HepG2 (cell line): ENCODE measurements around the gene ACSL6. TPM values are rescaled to one million over a fixed set of nuclear protein-coding genes. Genes with fewer than 3 reads are reported as not detected.

Source experiments
- ATAC-seq: fragments of 200-7000 bp; cut with Tn5 transposase; 3 replicates; pipeline ENCODE4 v1.9.1; 2020; ENCODE audit warnings: mild to moderate bottlenecking, moderate library complexity
- BruUV-seq: library from RNA; stranded (reverse); fragments of 400-500 nt; replicated peaks from 2 replicates; lab custom pipeline; 2021; lab: Mats Ljungman, UMichigan
- CTCF ChIA-PET: fragments of 300-600 bp; formaldehyde crosslinking; extraction: SDS; loops from one replicate; lab custom pipeline; 2021; ENCODE audit warnings: low total read pairs, inconsistent platforms, low intra/inter-chr PET ratio; lab: Yijun Ruan, JAX
- POLR2A ChIA-PET: fragments of 350-600 bp; sonication (Branson Sonifier 250); formaldehyde crosslinking; loops from one replicate; lab custom pipeline; 2020; ENCODE audit warnings: antibody characterized with exemption, inconsistent platforms; lab: Yijun Ruan, JAX
- DNase-seq: peaks from one replicate; pipeline ENCODE4 v3.0.0-alpha.2; 2015; ENCODE audit warnings: low spot score
- FAIRE-seq: peaks from 3 replicates; lab custom pipeline; 2011; peaks lifted over from hg19 to GRCh38; lab: Jason Lieb, UNC
- H2AFZ ChIP-seq: one replicate; pipeline ENCODE4 v1.6.1; 2011; ENCODE audit warnings: low read length, inconsistent platforms
- H3K27ac ChIP-seq: fragments of 300-600 bp; 3 replicates; pipeline ENCODE4 v1.8.0; 2011; ENCODE audit warnings: mixed run types, mild to moderate bottlenecking, mixed read lengths, low read length, inconsistent platforms; ENCODE audit not compliant: insufficient read depth; ENCODE audit errors: extremely low read length
- H3K27me3 ChIP-seq, 2 experiments: fragments of 200-600 bp in 1 of 2; 2 replicates in 1 of 2; 3 replicates in 1 of 2; pipeline versions ENCODE4 v1.6.0 to v1.8.0; 2011; ENCODE audit warnings: low read length in 2 of 2, mild to moderate bottlenecking in 2 of 2, moderate library complexity in 2 of 2, inconsistent platforms in 1 of 2; ENCODE audit not compliant: insufficient read depth in 2 of 2, control insufficient read depth in 1 of 2
- H3K36me3 ChIP-seq, 2 experiments: fragments of 200-600 bp in 1 of 2; replicated peaks in 1 of 2; 2 replicates in 1 of 2; 3 replicates in 1 of 2; pipeline versions ENCODE4 v1.5.1 to v1.8.0; 2011; ENCODE audit warnings: low read length in 2 of 2, inconsistent platforms in 1 of 2; ENCODE audit not compliant: insufficient read depth in 2 of 2, control insufficient read depth in 1 of 2
- H3K4me1 ChIP-seq: 2 replicates; pipeline ENCODE4 v1.5.1; 2012; ENCODE audit warnings: low read length, inconsistent platforms; ENCODE audit not compliant: insufficient read depth
- H3K4me2 ChIP-seq: 2 replicates; pipeline ENCODE4 v1.6.0; 2011; ENCODE audit warnings: low read depth, low read length, inconsistent platforms
- H3K4me3 ChIP-seq, 3 experiments: fragments of 200-600 bp in 1 of 3; sonication (generic), shearing (Covaris generic) in 1 of 3; replicated peaks in 1 of 3; 2 replicates each; pipeline ENCODE4 v1.5.1; 2011 to 2016; ENCODE audit warnings: low read length in 3 of 3, inconsistent platforms in 2 of 3, low read depth in 2 of 3, mild to moderate bottlenecking in 2 of 3, control low read depth in 1 of 3, mixed read lengths in 1 of 3; ENCODE audit not compliant: insufficient read depth in 1 of 3
- H3K79me2 ChIP-seq: one replicate; pipeline ENCODE4 v1.6.1; 2011; ENCODE audit warnings: low read length, inconsistent platforms; ENCODE audit not compliant: insufficient read depth
- H3K9ac ChIP-seq: 2 replicates; pipeline ENCODE4 v1.6.0; 2011; ENCODE audit warnings: mild to moderate bottlenecking, low read depth, low read length, inconsistent platforms; ENCODE audit not compliant: insufficient read depth
- H3K9me3 ChIP-seq: 2 replicates; pipeline ENCODE4 v1.5.1; 2012; ENCODE audit warnings: mild to moderate bottlenecking, low read length
- H4K20me1 ChIP-seq: 2 replicates; pipeline ENCODE4 v1.6.0; 2011; ENCODE audit warnings: inconsistent platforms, mild to moderate bottlenecking, low read length, moderate library complexity; ENCODE audit not compliant: insufficient read depth
- BORCS8-MEF2B ChIP-seq: sonication (generic); formaldehyde crosslinking; IDR thresholded peaks from 2 replicates; pipeline ENCODE4 v1.8.0; 2022; ENCODE audit warnings: mild to moderate bottlenecking, missing genetic modification reagents
- ETV6 ChIP-seq: sonication (generic); formaldehyde crosslinking; conservative IDR thresholded peaks from 2 replicates; pipeline ENCODE4 v1.4.0; 2020; ENCODE audit warnings: missing genetic modification reagents
- PHF8 ChIP-seq: sonication (generic); formaldehyde crosslinking; IDR thresholded peaks from 2 replicates; pipeline ENCODE4 v1.5.0; 2020; ENCODE audit warnings: missing genetic modification reagents
- PLRG1 ChIP-seq: fragments of 450-650 bp; conservative IDR thresholded peaks from 2 replicates; pipeline ENCODE4 v1.6.1; 2016
- POLR2AphosphoS2 ChIP-seq: IDR thresholded peaks from 2 replicates; pipeline ENCODE4 v1.6.1; 2011; ENCODE audit warnings: low read depth, low read length, improper control_type of control experiment
- RELA ChIP-seq: sonication (generic); formaldehyde crosslinking; IDR thresholded peaks from 2 replicates; pipeline ENCODE4 v1.4.0; 2020; ENCODE audit warnings: missing genetic modification reagents
- RXRB ChIP-seq: IDR thresholded peaks from 2 replicates; pipeline ENCODE4 v1.6.1; 2016; ENCODE audit warnings: borderline replicate concordance, missing genetic modification reagents, missing compliant biosample characterization
- SAP130 ChIP-seq: IDR thresholded peaks from 2 replicates; pipeline ENCODE4 v1.6.1; 2016; ENCODE audit warnings: low read depth
- SIN3A ChIP-seq: IDR thresholded peaks from 2 replicates; pipeline ENCODE4 v1.6.1; 2011; ENCODE audit warnings: low read depth, mild to moderate bottlenecking, control low read depth, low read length, borderline replicate concordance
- TCF7 ChIP-seq: sonication (generic); IDR thresholded peaks from 2 replicates; pipeline ENCODE4 v1.6.1; 2016; ENCODE audit warnings: antibody characterized with exemption, low read depth
- ZFYVE20 ChIP-seq: sonication (generic); formaldehyde crosslinking; IDR thresholded peaks from 2 replicates; pipeline ENCODE4 v1.8.0; 2023; ENCODE audit warnings: low read depth, mild to moderate bottlenecking, moderate library complexity, missing genetic modification reagents, borderline replicate concordance
- ZNF547 ChIP-seq: sonication (generic); formaldehyde crosslinking; IDR thresholded peaks from 2 replicates; pipeline ENCODE4 v1.5.1; 2020; ENCODE audit warnings: mild to moderate bottlenecking, missing genetic modification reagents
- in situ Hi-C: cut with HindIII; loops from 2 replicates; pipeline ENCODE4 v1.10.0; 2017; ENCODE audit warnings: low pct_unique_long_range_greater_than_20kb; ENCODE audit not compliant: extremely low pct_ligation_motif_present
- intact Hi-C: fragments of 100-400 bp; cut with micrococcal nuclease; formaldehyde crosslinking; loops from one replicate; pipeline ENCODE4 v1.10.0; 2022; ENCODE audit not compliant: unreplicated experiment
- polyA plus RNA-seq, 8 experiments: library from polyadenylated mRNA; depleted of rRNA in 3 of 8; stranded (reverse) in 7 of 8; unstranded in 1 of 8; fragments of >200 nt; fragmentation: Illumina TruSeq in 4 of 8; extraction: Trizol in 4 of 8; gene quantifications; 2 replicates each; pipeline versions ENCODE4 v1.2.1 to v1.2.3, GENCODE V29; 2011 to 2016; ENCODE audit warnings: low read depth in 4 of 8, missing spikeins in 1 of 8, mixed read lengths in 1 of 8; ENCODE audit not compliant: insufficient read depth in 1 of 8
- total RNA-seq, 5 experiments: library from RNA; depleted of rRNA; stranded (reverse); fragments of >200 nt; fragmentation: Illumina TruSeq; extraction: Trizol; gene quantifications; 2 replicates each; pipeline ENCODE4 v1.2.3, GENCODE V29; 2016; ENCODE audit warnings: low read depth in 1 of 5
- TF ChIP-seq, protein P1 (sequence below): sonication (generic); formaldehyde crosslinking; IDR thresholded peaks from 2 replicates; pipeline ENCODE4 v1.8.1; 2022; ENCODE audit warnings: mild to moderate bottlenecking, missing genetic modification reagents
- TF ChIP-seq, protein P2 (sequence below): IDR thresholded peaks from 2 replicates; pipeline ENCODE4 v1.6.1; 2012; ENCODE audit warnings: inconsistent platforms
- TF ChIP-seq, protein P3 (sequence below): sonication (generic); formaldehyde crosslinking; IDR thresholded peaks from 2 replicates; pipeline ENCODE4 v1.5.0; 2020; ENCODE audit warnings: mild to moderate bottlenecking, missing genetic modification reagents
- TF ChIP-seq, protein P4 (sequence below): sonication (generic); IDR thresholded peaks from 2 replicates; pipeline ENCODE4 v1.6.1; 2016; ENCODE audit warnings: low read depth, borderline replicate concordance
- TF ChIP-seq, protein P5 (sequence below): sonication (generic); formaldehyde crosslinking; IDR thresholded peaks from 2 replicates; pipeline ENCODE4 v1.4.0; 2020; ENCODE audit warnings: missing genetic modification reagents, low read depth, mild to moderate bottlenecking, borderline replicate concordance

ACSL6 gene
- total and polyA plus RNA-seq, 2 of the 13 experiments (the other 11 are each of a cell fraction or from before 2014, with no cell fraction given), result 3.7 to 3.8 TPM

DNA sequence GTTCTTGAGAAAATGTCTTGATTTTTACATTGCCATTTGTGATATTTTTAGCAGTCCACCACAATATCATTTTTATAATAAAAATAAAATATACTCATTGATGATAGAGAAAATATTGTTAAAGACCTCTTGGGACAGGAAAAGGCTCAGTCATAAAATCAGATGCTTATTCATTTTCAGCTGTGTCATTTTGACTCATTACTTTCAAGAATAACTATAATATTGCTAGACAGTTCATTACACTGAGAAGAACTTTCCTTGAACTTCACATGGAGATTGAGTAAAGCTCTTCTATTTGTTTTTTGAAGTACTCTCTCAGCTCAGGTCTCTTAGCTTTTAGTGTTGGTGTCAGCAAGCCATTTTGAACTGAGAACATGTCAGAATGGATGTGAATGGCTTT is 57.5 kb downstream of the ACSL6 start:
- no peaks in the 10 kb centered on the region for H3K9me3 ChIP-seq
- no peak for DNase-seq
- intact Hi-C loops, result no loop called here
- POLR2A ChIA-PET, result no interaction called here
- BruUV-seq, result no TSS peak
- no peak overlapping the region for H3K4me2 ChIP-seq
- no peak for TF ChIP-seq PHF8 (CRISPR knock-in tag)
- TF ChIP-seq SAP130 (CRISPR knock-in tag), result no peak
- no peak for TF ChIP-seq RELA (CRISPR knock-in tag)
- TF ChIP-seq SIN3A, result no peak
- TF ChIP-seq, protein P1, sequence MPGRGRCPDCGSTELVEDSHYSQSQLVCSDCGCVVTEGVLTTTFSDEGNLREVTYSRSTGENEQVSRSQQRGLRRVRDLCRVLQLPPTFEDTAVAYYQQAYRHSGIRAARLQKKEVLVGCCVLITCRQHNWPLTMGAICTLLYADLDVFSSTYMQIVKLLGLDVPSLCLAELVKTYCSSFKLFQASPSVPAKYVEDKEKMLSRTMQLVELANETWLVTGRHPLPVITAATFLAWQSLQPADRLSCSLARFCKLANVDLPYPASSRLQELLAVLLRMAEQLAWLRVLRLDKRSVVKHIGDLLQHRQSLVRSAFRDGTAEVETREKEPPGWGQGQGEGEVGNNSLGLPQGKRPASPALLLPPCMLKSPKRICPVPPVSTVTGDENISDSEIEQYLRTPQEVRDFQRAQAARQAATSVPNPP (CRISPR knock-in tag), result no peak
- TF ChIP-seq, protein P2, sequence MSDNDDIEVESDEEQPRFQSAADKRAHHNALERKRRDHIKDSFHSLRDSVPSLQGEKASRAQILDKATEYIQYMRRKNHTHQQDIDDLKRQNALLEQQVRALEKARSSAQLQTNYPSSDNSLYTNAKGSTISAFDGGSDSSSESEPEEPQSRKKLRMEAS, result no peak
- no peak for TF ChIP-seq ETV6
- TF ChIP-seq, protein P3, sequence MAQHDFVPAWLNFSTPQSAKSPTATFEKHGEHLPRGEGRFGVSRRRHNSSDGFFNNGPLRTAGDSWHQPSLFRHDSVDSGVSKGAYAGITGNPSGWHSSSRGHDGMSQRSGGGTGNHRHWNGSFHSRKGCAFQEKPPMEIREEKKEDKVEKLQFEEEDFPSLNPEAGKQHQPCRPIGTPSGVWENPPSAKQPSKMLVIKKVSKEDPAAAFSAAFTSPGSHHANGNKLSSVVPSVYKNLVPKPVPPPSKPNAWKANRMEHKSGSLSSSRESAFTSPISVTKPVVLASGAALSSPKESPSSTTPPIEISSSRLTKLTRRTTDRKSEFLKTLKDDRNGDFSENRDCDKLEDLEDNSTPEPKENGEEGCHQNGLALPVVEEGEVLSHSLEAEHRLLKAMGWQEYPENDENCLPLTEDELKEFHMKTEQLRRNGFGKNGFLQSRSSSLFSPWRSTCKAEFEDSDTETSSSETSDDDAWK (CRISPR knock-in tag), result no peak
- TF ChIP-seq, protein P4, sequence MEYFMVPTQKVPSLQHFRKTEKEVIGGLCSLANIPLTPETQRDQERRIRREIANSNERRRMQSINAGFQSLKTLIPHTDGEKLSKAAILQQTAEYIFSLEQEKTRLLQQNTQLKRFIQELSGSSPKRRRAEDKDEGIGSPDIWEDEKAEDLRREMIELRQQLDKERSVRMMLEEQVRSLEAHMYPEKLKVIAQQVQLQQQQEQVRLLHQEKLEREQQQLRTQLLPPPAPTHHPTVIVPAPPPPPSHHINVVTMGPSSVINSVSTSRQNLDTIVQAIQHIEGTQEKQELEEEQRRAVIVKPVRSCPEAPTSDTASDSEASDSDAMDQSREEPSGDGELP, result no peak
- no peak for TF ChIP-seq ZNF547
- TF ChIP-seq RXRB (CRISPR knock-in tag), result no peak
- TF ChIP-seq, protein P5, sequence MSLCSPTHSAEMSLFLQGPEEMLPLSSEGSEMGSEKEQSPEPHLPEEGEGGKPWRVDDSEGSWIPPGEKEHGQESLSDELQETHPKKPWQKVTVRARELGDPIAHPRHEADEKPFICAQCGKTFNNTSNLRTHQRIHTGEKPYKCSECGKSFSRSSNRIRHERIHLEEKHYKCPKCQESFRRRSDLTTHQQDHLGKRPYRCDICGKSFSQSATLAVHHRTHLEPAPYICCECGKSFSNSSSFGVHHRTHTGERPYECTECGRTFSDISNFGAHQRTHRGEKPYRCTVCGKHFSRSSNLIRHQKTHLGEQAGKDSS (CRISPR knock-in tag), result no peak
- no peak for TF ChIP-seq POLR2AphosphoS2
- no peak for TF ChIP-seq ZFYVE20 (CRISPR knock-in tag)
- no peak for TF ChIP-seq TCF7
- no peak for TF ChIP-seq BORCS8-MEF2B (CRISPR knock-in tag)
- no peak for TF ChIP-seq PLRG1
- in situ Hi-C loops, result no loop called here
- CTCF ChIA-PET, result no interaction called here
- H2AFZ ChIP-seq, result no peak overlapping the region
- no peaks in the 10 kb centered on the region for H3K79me2 ChIP-seq
- ATAC-seq, result no peak
- H3K36me3 ChIP-seq, result no peaks in the 10 kb centered on the region
- peaks cover 8% of the 10 kb centered on the region for H3K4me1 ChIP-seq
- no peak overlapping the region for H3K27ac ChIP-seq
- FAIRE-seq, result no peak
- H3K9ac ChIP-seq, result no peak overlapping the region
- H3K27me3 ChIP-seq, result no peaks in the 10 kb centered on the region
- no peak overlapping the region for H3K4me3 ChIP-seq
- no peaks in the 10 kb centered on the region for H4K20me1 ChIP-seq
